Measurements from ENCODE around the gene GPT2. TPM values are rescaled to one million over a fixed set of nuclear protein-coding genes. Genes with fewer than 3 reads are reported as not detected.

Gene GPT2
- total RNA-seq, 1 donor = 15.6 TPM

DNA sequence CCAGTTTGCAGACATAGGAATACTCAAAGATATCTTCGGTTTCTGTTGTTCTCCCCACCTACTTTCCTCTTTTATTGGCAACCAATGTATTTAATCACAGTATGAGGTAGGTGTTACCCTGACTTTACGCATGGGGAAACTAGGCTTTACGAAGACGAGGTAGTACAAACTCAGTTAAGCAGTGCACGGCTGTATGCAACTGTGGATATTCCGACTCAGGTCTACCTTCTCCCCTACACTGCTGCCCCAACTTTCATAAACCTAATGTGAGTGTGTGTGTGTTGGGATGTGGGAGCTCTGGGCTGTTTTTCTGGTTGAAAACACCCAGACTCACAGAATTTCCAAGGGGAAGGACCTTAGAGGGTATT is 1.2 kb upstream of the GPT2 start:
- H3K27me3 ChIP-seq (ENCODE audit: insufficient read depth, low read length) = peaks cover 20% of the 10 kb centered on the region
- DNase-seq (ENCODE audit: insufficient read length, low spot score, missing footprints) = no peak
- peaks cover 2% of the 10 kb centered on the region for H4K20me1 ChIP-seq (ENCODE audit: insufficient read depth, low read length)
- peak overlapping the region; percentile 89 for H3K4me2 ChIP-seq (ENCODE audit: insufficient read depth, low read length)
- peak overlapping the region; percentile 89 for H3K4me3 ChIP-seq (ENCODE audit: insufficient read depth, low read length)
- H2AFZ ChIP-seq (ENCODE audit: low read length) = peak overlapping the region; percentile 94
- peaks cover 18% of the 10 kb centered on the region for H3K79me2 ChIP-seq (ENCODE audit: insufficient read depth, low read length)
- TF ChIP-seq, protein P1, sequence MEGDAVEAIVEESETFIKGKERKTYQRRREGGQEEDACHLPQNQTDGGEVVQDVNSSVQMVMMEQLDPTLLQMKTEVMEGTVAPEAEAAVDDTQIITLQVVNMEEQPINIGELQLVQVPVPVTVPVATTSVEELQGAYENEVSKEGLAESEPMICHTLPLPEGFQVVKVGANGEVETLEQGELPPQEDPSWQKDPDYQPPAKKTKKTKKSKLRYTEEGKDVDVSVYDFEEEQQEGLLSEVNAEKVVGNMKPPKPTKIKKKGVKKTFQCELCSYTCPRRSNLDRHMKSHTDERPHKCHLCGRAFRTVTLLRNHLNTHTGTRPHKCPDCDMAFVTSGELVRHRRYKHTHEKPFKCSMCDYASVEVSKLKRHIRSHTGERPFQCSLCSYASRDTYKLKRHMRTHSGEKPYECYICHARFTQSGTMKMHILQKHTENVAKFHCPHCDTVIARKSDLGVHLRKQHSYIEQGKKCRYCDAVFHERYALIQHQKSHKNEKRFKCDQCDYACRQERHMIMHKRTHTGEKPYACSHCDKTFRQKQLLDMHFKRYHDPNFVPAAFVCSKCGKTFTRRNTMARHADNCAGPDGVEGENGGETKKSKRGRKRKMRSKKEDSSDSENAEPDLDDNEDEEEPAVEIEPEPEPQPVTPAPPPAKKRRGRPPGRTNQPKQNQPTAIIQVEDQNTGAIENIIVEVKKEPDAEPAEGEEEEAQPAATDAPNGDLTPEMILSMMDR (IDR thresholded peaks at IDR 0.05; ENCODE audit: extremely low read depth, low read depth, low read length) = no peak
- no peak overlapping the region for H3K27ac ChIP-seq (ENCODE audit: low read depth, low read length)
- H3K36me3 ChIP-seq (ENCODE audit: insufficient read depth, low read length) = no peaks in the 10 kb centered on the region
- H3K4me1 ChIP-seq (ENCODE audit: insufficient read depth, low read length) = peaks cover 7% of the 10 kb centered on the region
- no peaks in the 10 kb centered on the region for H3K9me3 ChIP-seq (ENCODE audit: low read depth, low read length)

DNA sequence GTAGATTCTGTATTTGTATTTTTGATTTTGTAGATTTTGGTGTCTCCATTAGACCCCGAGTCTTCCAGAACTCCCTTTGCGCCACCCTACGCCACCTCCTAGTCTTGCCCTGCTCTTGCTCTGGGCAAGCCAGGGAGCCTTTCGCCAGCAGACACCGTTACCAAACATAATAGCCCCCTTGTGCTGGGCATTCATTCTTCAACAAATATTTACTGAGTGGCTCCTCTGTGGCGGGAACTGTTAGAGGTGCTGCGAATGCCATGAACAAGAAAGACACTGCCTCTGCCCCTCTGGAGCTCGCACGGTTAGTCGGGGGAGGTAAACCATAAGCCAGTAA is 841 bp upstream of the GPT2 start:
- no peak for DNase-seq (ENCODE audit: insufficient read length, low spot score, missing footprints)
- peak overlapping the region; percentile 89 for H3K4me2 ChIP-seq (ENCODE audit: insufficient read depth, low read length)
- no peaks in the 10 kb centered on the region for H3K36me3 ChIP-seq (ENCODE audit: insufficient read depth, low read length)
- peaks cover 7% of the 10 kb centered on the region for H3K4me1 ChIP-seq (ENCODE audit: insufficient read depth, low read length)
- H3K27me3 ChIP-seq (ENCODE audit: insufficient read depth, low read length) = peaks cover 20% of the 10 kb centered on the region
- H4K20me1 ChIP-seq (ENCODE audit: insufficient read depth, low read length) = peaks cover 2% of the 10 kb centered on the region
- peak overlapping the region; percentile 89 for H3K4me3 ChIP-seq (ENCODE audit: insufficient read depth, low read length)
- H3K27ac ChIP-seq (ENCODE audit: low read depth, low read length) = peak overlapping the region; percentile 13
- H3K9me3 ChIP-seq (ENCODE audit: low read depth, low read length) = no peaks in the 10 kb centered on the region
- H2AFZ ChIP-seq (ENCODE audit: low read length) = peak overlapping the region; percentile 94
- TF ChIP-seq, protein P1 (IDR thresholded peaks at IDR 0.05; ENCODE audit: extremely low read depth, low read depth, low read length) = no peak
- H3K79me2 ChIP-seq (ENCODE audit: insufficient read depth, low read length) = peaks cover 21% of the 10 kb centered on the region

DNA sequence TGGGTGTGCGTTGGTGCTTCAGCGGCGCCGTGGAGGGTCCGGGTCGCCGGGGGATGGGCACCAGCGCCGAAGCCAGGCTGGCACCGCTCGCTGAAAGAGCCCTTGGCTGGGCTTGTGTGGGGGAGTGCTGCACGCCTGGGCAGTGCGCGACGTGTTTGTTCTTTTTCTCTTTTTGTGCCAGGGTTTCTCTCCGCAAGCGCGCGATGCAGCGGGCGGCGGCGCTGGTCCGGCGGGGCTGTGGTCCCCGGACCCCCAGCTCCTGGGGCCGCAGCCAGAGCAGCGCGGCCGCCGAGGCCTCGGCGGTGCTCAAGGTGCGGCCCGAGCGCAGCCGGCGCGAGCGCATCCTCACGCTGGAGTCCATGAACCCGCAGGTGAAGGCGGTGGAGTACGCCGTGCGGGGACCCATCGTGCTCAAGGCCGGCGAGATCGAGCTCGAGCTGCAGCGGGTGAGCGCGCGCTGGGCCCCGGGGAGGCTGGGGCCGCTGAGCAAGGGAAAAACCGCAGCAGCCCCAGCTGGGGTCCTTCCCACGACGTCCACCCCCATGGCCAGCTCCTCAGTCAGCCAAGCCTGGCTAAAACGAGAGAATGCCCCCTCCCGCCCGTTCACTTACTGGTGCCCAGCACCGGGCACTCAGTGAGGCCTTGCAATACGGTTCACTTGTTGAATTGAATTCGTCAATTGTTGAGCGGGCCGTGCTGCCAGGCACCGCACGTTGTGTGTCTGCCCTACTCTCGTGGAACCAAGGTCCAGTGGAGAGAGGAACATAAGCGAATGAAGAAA is 541 bp downstream of the GPT2 start:
- H3K4me1 ChIP-seq (ENCODE audit: insufficient read depth, low read length) = peaks cover 7% of the 10 kb centered on the region
- DNase-seq (ENCODE audit: insufficient read length, low spot score, missing footprints) = no peak
- H3K27me3 ChIP-seq (ENCODE audit: insufficient read depth, low read length) = peaks cover 15% of the 10 kb centered on the region
- H3K9me3 ChIP-seq (ENCODE audit: low read depth, low read length) = no peaks in the 10 kb centered on the region
- peak overlapping the region; percentile 83 for H2AFZ ChIP-seq (ENCODE audit: low read length)
- TF ChIP-seq, protein P1 (IDR thresholded peaks at IDR 0.05; ENCODE audit: extremely low read depth, low read depth, low read length) = no peak
- peak overlapping the region; percentile 89 for H3K4me3 ChIP-seq (ENCODE audit: insufficient read depth, low read length)
- peaks cover 24% of the 10 kb centered on the region for H3K79me2 ChIP-seq (ENCODE audit: insufficient read depth, low read length)
- H4K20me1 ChIP-seq (ENCODE audit: insufficient read depth, low read length) = peaks cover 2% of the 10 kb centered on the region
- peak overlapping the region; percentile 89 for H3K4me2 ChIP-seq (ENCODE audit: insufficient read depth, low read length)
- H3K27ac ChIP-seq (ENCODE audit: low read depth, low read length) = no peak overlapping the region
- H3K36me3 ChIP-seq (ENCODE audit: insufficient read depth, low read length) = no peaks in the 10 kb centered on the region

DNA sequence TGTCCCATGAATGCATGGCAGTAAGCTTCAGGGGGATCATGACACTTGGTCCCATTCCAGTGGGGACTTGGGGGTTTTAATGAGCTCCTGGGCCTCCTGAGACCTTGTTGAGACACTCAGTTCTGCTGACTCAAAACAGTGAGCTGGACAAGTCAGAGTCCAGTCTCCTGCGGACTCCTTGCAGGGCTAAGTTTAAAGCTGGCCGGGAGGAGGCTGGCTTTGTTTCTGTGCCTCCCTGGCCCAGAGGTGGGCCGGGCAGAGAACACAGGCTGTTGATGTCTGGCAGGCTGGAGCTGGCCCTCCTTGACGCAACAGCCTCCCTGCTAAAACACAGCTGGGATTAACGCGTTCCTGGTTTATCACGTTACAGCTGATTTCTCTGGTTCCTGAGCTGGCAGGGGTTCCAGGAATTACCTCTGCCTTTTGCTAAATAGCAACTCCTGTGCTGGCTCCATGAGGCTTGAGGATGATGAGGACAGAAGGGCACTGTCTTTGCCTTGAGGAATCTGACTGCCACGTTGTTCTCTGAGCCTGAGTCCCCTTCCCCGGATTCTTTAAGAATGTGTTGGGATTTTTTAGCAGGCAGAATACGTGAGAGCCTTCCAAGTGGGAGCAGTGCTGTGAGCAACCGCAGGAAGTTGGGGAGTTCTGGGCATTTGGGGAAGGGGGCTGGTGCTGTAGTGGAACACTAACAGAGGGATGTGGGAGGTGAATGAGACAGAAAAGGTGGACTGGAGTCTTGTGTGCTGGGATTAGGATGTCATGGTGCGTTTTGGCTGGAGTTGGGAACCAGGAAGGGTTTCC is 2.0 kb downstream of the GPT2 start:
- H3K4me2 ChIP-seq (ENCODE audit: insufficient read depth, low read length) = peak overlapping the region; percentile 89
- TF ChIP-seq, protein P1 (IDR thresholded peaks at IDR 0.05; ENCODE audit: extremely low read depth, low read depth, low read length) = no peak
- peaks cover 6% of the 10 kb centered on the region for H4K20me1 ChIP-seq (ENCODE audit: insufficient read depth, low read length)
- H3K27ac ChIP-seq (ENCODE audit: low read depth, low read length) = no peak overlapping the region
- H3K4me3 ChIP-seq (ENCODE audit: insufficient read depth, low read length) = peak overlapping the region; percentile 89
- DNase-seq (ENCODE audit: insufficient read length, low spot score, missing footprints) = no peak
- H3K79me2 ChIP-seq (ENCODE audit: insufficient read depth, low read length) = peaks cover 28% of the 10 kb centered on the region
- peaks cover 7% of the 10 kb centered on the region for H3K4me1 ChIP-seq (ENCODE audit: insufficient read depth, low read length)
- H3K27me3 ChIP-seq (ENCODE audit: insufficient read depth, low read length) = peaks cover 11% of the 10 kb centered on the region
- peaks cover 4% of the 10 kb centered on the region for H3K36me3 ChIP-seq (ENCODE audit: insufficient read depth, low read length)
- H3K9me3 ChIP-seq (ENCODE audit: low read depth, low read length) = no peaks in the 10 kb centered on the region
- H2AFZ ChIP-seq (ENCODE audit: low read length) = no peak overlapping the region

All from osteoblast (primary cell).